Vagina (tissue), 2 donors: ENCODE measurements around the gene ZNF664. TPM values are rescaled to one million over a fixed set of nuclear protein-coding genes. Genes with fewer than 3 reads are reported as not detected.

Source experiments
- DNase-seq, 2 donors: peaks; one replicate each; pipeline ENCODE4 v3.0.0-alpha.2; 2017; ENCODE audit errors: extremely low spot score in 2 of 2
- H3K27ac ChIP-seq: fragments of 200-600 bp; sonication (generic); one replicate; pipeline ENCODE4 v1.5.1; 2019
- H3K27me3 ChIP-seq: fragments of 200-600 bp; sonication (generic); one replicate; pipeline ENCODE4 v1.5.1; 2019
- H3K36me3 ChIP-seq, 2 donors: fragments of 200-600 bp; sonication (generic); one replicate each; pipeline ENCODE4 v1.5.1; 2017 to 2019
- H3K4me1 ChIP-seq: fragments of 200-600 bp; sonication (generic); one replicate; pipeline ENCODE4 v1.5.1; 2019
- H3K4me3 ChIP-seq, 2 donors: fragments of 200-600 bp; sonication (generic); 1 replicate in 1 of 2; 2 replicates in 1 of 2; pipeline ENCODE4 v1.5.1; 2016 to 2019
- H3K9me3 ChIP-seq: fragments of 200-600 bp; sonication (generic); one replicate; pipeline ENCODE4 v1.5.1; 2019
- CTCF ChIP-seq, 3 experiments: fragments of 450-650 bp in 2 of 3; fragments of 200-600 bp in 1 of 3; sonication (generic) in 1 of 3; IDR thresholded peaks; one replicate each; pipeline ENCODE4 v1.5.1; 2017 to 2019; ENCODE audit warnings: antibody characterized with exemption in 3 of 3, mild to moderate bottlenecking in 2 of 3, moderate library complexity in 2 of 3
- POLR2A ChIP-seq, 2 donors: fragments of 450-650 bp; IDR thresholded peaks; one replicate each; pipeline ENCODE4 v1.6.1; 2017; ENCODE audit warnings: antibody characterized with exemption in 2 of 2, mild to moderate bottlenecking in 2 of 2, moderate library complexity in 2 of 2
- POLR2AphosphoS5 ChIP-seq, 2 donors: sonication (generic); formaldehyde crosslinking; IDR thresholded peaks; one replicate each; pipeline ENCODE4 v1.9.0; 2017; ENCODE audit warnings: antibody characterized with exemption in 2 of 2, mild to moderate bottlenecking in 2 of 2, low read depth in 1 of 2; ENCODE audit not compliant: insufficient read depth in 1 of 2
- intact Hi-C: fragments of 100-400 bp; cut with DNase I; formaldehyde crosslinking; loops from one replicate; pipeline ENCODE4 v1.15.1; 2023
- total RNA-seq: library from RNA; depleted of rRNA; stranded (reverse); fragments of >200 nt; gene quantifications from one replicate; pipeline ENCODE4 v1.2.3, GENCODE V29; 2016

ZNF664 gene
- total RNA-seq, 1 donor from 2014 or later, result 40.5 TPM

- peaks cover 17% of the 10 kb centered on the region for H3K4me1 ChIP-seq
Observed at GRCh38 chr12:124002021-124002644, 29.1 kb downstream of the ZNF664 start.

DNA sequence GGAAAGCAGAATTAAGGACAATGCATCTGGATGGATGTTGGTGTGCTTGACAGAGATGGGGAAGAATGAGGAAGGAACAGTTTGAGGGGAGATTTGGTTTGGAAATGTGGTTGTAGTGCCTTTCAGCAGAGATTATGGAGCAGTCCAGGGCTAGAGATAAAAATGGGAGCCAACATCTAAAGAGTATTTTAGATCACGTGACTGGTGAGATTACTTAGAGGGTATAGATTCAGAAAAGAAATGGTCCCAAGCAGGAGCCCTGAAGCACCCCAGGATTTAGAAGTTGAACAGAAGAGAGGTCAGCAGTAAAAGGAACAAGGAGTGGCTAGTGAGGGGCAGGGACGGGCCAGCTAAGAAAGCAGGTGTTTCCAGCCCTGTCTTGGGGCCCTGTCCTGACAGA is 29.6 kb downstream of the ZNF664 start:
- H3K4me1 ChIP-seq, result peaks cover 17% of the 10 kb centered on the region
- no peaks in the 10 kb centered on the region for H3K9me3 ChIP-seq
- intact Hi-C loops, result no loop called here
- no peak overlapping the region for H3K4me3 ChIP-seq
- no peak for DNase-seq
- TF ChIP-seq POLR2AphosphoS5 (IDR thresholded peaks at IDR 0.05; ENCODE audit: insufficient read depth in 1 of 2, low read depth in 1 of 2), result no peak
- no peak for TF ChIP-seq CTCF (IDR thresholded peaks at IDR 0.05)
- TF ChIP-seq POLR2A (IDR thresholded peaks at IDR 0.05), result no peak
- no peaks in the 10 kb centered on the region for H3K27me3 ChIP-seq
- peak overlapping the region; percentile 63 for H3K27ac ChIP-seq
- H3K36me3 ChIP-seq, result peaks cover 0 to 14% of the 10 kb centered on the region in 2 donors

More at GRCh38 chr12:124002021-124002644, 29.1 kb downstream of the ZNF664 start:
- peak in 1 of 2 donors; percentile 70 for DNase-seq
- Histone ChIP-seq H3K4me3 (no peak overlapping the region), H3K27me3 (no peaks in the 10 kb centered on the region), H3K27ac (no peak overlapping the region), H3K9me3 (no peaks in the 10 kb centered on the region), H3K36me3 (peaks cover 0 to 14% of the 10 kb centered on the region in 2 donors)
- TF ChIP-seq CTCF (IDR thresholded peaks at IDR 0.05), result no peak
- no peak for TF ChIP-seq POLR2AphosphoS5 (IDR thresholded peaks at IDR 0.05; ENCODE audit: insufficient read depth in 1 of 2, low read depth in 1 of 2)
- TF ChIP-seq POLR2A (IDR thresholded peaks at IDR 0.05), result no peak
- intact Hi-C loops, result no loop called here

DNA sequence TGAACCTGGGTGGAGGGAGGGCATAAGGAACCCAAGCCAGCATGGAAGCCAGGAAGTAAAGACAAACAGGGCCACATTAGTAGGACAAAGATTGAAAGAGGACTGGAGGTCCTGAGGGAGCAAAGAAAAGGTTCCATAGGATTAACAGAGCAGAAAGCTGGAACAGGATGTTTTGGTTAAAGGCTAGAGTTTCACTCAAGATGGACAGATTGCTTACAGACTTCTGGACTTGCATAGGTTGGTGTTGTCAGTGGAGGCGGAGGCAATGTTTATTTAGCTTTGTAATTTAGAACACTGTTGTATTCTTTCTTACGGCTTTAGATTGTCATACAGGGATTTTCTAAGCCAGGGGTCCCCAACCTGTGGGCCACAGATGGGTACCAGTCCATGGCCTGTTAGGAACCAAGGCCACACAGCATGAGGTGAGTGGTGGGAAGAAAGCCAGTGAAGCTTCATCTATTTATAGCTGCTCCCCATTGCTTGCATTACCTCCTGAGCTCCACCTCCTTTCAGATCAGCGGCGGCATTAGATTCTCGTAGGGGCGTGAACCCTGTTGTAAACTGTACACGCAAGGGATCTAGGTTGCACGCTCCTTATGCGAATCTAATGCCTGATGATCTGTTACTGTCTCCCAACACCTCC is 31.3 kb downstream of the ZNF664 start:
- no peak overlapping the region for H3K4me3 ChIP-seq
- no peaks in the 10 kb centered on the region for H3K9me3 ChIP-seq
- peak in 1 of 2 donors; percentile 79 for DNase-seq
- peak overlapping the region; percentile 63 for H3K27ac ChIP-seq
- TF ChIP-seq POLR2A (IDR thresholded peaks at IDR 0.05), result no peak
- TF ChIP-seq CTCF (IDR thresholded peaks at IDR 0.05), result no peak
- no peak for TF ChIP-seq POLR2AphosphoS5 (IDR thresholded peaks at IDR 0.05; ENCODE audit: insufficient read depth in 1 of 2, low read depth in 1 of 2)
- intact Hi-C loops, result no loop called here
- peaks cover 23% of the 10 kb centered on the region for H3K4me1 ChIP-seq
- H3K36me3 ChIP-seq, result peaks cover 0 to 14% of the 10 kb centered on the region in 2 donors
- H3K27me3 ChIP-seq, result no peaks in the 10 kb centered on the region

DNA sequence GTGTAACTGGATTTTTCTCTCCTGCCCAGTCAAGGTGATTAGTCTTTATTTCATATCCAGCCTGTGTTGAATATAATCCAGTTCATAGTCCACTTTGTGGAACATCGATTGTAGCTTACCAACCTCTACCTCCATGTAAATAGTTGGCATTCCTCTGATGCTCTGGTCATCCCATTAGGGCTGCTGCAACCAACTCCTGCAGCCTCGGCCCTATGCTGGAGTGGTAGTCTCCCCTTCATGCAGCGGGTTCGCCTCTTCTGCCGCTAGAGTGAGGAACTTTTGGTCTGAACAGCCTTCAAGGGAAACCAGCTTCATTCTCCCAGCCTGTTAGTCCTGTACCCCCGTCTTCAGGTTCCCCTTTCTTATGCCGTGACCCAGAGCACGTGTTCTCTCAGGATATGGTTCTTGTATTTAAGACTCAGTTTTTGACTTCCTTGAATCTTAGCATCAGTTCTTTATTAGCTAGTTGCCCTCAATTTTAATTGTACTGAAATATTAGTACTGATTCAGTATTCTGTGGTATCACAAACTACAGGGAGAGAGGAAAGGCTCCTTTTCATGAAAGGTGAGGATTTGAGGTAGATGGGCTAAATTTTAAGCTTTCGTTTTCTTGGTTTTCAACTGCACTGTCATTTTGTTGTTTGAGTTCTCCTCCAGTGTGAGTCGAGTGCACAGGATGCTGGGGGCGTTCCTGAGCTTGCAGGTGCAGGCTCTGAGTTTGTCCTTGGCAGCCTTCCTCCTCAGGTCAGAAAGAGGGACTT is 33.2 kb downstream of the ZNF664 start:
- Histone ChIP-seq H3K36me3 (peaks cover 0 to 23% of the 10 kb centered on the region in 2 donors), H3K27ac (no peak overlapping the region), H3K9me3 (no peaks in the 10 kb centered on the region), H3K27me3 (no peaks in the 10 kb centered on the region), H3K4me3 (no peak overlapping the region), H3K4me1 (peaks cover 23% of the 10 kb centered on the region)
- no peak for TF ChIP-seq CTCF (IDR thresholded peaks at IDR 0.05)
- TF ChIP-seq POLR2A (IDR thresholded peaks at IDR 0.05), result no peak
- TF ChIP-seq POLR2AphosphoS5 (IDR thresholded peaks at IDR 0.05; ENCODE audit: insufficient read depth in 1 of 2, low read depth in 1 of 2), result no peak
- intact Hi-C loops, result no loop called here
- DNase-seq, result no peak
